DMS153 treated with DMSO at 0.1 percent for 48 hours (cell line): ENCODE measurements around the gene TUBG2.
A peak's percentile ranks its signal among the peaks of the same experiment; 100 is the strongest.

ENCODE experiments used
- DNase-seq: peaks from one replicate; lab custom pipeline; 2025; ENCODE audit not compliant: unreplicated experiment; lab: John Stamatoyannopoulos, UW

The TUBG2 gene

DNA sequence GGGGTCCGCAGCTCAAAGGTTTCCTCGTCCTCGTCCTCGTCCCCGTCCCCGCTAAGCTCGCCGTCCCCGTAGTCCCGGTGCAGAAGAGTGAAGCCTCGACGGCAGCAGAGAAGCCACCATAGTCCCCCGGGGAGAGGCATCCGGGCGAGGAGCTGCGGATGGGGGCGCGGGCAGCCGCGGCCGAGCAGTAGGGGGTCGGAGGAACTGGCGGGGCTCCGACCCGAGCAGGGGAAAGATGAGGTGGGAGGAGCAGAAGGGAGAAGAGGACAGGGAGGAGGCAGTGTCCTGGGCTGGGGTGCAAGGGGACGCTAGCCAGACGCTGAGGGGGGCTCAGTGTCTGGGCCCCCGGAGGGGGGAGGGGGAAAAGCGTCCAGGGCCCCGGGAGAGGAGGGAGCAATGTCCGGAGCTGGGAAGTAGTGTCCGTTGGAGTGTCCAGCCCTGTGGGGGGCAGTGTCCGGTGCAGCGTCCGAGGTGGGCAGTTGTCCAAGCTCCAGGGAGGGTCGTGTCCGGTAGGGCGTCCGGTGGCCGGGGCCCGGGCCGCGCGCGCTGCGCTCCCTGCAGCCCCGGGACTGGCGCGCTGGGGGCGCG is 17.4 kb downstream of the TUBG2 start, which contains the start of gene PLEKHH3:
Gene PLEKHH3, minus strand, starts transcription at position 571 of the 588 bp plus-strand sequence. Its CDS starts 431 bp downstream, at position 140.
- no peak for DNase-seq

- peak; percentile 98 for DNase-seq
Observed at GRCh38 chr17:42677012-42677857, 18.2 kb downstream of the TUBG2 start.

- DNase-seq, result peak; percentile 82
Observed at GRCh38 chr17:42677921-42678781, 19.1 kb downstream of the TUBG2 start.

- peak; percentile 50 for DNase-seq
Observed at GRCh38 chr17:42678951-42679491, 19.9 kb downstream of the TUBG2 start.

DNA sequence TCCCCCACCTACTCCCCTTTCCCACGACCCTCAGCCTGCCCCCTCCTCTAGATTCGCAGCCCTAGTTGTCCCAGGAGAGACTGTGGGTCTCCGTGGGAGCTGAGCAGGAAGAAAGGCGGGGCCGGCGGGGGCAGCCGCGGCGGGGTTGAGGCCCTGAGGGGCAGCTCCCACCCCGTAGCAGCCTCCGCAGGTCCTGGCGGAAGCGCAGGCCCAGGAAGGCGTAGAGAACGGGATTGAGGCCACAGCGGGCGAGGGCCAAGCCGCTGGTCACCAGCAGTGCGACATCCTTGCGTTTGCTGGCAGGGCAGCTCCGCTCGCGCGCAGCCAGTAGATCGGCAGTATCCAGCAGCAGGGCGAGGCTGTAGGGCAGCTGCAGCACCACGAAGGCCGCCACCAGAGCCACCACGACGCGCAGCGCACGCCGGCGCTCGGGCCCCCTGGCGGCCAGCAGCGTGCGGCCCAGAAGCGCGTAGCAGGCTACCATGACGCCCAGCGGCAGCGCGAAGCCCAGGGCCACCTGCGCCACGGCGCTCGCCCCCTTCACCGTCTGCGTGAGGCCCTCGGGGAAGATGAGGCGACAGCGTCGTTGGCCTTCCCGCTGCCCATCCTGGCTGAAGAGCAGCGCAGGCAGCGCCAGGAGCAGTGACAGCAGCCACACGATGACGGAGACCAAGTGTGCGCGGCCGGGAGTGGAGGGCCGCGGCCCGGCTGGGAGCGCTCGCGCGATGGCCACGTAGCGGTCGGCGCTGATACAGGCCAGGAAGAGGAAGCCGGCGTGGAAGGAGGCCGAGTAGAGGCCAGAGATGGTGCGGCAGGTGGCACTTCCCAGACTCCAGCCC is 20.6 kb downstream of the TUBG2 start:
- DNase-seq, result peak; percentile 76

- DNase-seq, result peak; percentile 26
Observed at GRCh38 chr17:42680331-42680808, 21.3 kb downstream of the TUBG2 start.

- peak; percentile 50 for DNase-seq
Observed at GRCh38 chr17:42681976-42682721, 23.1 kb downstream of the TUBG2 start, which contains the start of gene CNTNAP1. TSS of gene CNTNAP1 (plus strand) at chr17:42682531. CDS start at chr17:42682830, 299 bp downstream.

DNA sequence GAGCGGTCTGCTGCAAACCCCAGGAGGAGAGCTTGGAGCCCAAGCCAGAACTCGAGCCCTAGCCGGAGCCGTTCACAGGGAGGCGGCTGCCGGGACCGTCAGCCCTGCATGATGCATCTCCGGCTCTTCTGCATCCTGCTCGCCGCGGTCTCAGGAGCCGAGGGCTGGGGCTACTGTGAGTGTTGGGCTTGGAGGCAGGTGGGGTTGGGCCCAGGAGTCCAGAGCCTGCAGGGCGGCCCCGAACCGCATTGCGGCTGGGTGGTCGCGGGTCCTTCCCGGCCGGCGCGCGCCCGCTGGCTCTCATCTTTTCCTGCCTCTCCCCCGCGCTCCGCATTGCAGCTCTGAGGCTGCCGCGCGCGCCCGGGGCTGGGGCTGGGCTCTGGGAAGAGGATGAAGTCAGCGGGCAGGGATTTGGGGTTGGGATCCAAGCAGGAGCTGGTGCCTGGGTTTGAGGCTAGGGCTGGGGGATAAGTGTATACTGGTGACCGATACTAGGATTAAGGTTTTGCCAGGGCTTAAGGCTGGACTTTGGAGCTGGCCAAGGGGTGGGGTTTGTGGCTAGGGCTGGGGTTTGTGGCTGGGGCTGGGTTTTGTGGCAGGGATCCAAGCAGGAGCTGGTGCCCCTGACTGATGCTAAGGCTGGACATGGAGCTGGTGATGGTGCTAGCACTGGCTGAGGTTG is 23.8 kb downstream of the TUBG2 start:
- peak; percentile 50 for DNase-seq

- DNase-seq, result no peak
Observed at GRCh38 chr17:42683407-42684034, 24.4 kb downstream of the TUBG2 start.

- no peak for DNase-seq
Observed at GRCh38 chr17:42684929-42685556, 26.0 kb downstream of the TUBG2 start.

DNA sequence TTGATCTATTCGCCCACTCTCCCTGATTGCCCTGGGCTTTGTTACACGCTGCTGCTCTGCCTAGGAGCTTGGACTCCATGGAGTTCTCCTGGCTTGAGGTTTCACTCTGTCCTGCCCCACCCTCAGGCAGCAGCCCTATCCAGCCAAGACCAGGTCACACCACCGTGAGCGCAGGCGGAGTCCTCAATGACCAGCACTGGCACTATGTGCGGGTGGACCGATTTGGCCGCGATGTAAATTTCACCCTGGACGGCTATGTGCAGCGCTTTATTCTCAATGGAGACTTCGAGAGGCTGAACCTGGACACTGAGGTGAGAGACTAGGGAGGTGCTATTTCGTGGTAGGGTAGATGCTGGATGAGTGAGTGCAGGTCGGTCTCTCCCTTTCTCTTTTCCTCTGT is 26.7 kb downstream of the TUBG2 start:
- no peak for DNase-seq

DNA sequence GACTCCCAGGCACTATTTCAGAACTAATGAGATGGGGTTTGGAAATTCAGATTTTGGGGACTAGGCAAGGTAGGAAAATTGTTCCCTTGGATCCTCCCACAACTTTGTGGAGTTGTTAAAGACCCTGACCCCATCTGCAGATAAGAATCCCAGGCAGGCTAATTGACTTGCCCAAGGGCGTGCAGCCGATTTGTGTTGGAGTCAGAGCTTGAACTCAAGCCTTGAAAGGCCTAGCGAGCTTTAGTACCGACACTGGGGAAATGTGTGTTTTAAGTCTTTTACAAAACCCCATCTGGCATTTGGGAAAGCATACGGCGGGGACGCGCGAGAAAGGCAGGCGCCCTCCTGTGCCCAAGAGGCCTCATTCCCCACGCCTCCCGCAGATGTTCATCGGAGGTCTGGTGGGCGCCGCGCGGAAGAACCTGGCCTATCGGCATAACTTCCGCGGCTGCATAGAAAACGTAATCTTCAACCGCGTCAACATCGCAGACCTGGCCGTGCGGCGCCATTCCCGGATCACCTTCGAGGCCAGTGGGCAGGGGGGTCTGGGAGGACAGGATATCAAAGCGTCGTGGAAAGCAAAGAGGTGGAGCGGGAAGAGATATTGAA is 27.5 kb downstream of the TUBG2 start:
- DNase-seq, result no peak

DNA sequence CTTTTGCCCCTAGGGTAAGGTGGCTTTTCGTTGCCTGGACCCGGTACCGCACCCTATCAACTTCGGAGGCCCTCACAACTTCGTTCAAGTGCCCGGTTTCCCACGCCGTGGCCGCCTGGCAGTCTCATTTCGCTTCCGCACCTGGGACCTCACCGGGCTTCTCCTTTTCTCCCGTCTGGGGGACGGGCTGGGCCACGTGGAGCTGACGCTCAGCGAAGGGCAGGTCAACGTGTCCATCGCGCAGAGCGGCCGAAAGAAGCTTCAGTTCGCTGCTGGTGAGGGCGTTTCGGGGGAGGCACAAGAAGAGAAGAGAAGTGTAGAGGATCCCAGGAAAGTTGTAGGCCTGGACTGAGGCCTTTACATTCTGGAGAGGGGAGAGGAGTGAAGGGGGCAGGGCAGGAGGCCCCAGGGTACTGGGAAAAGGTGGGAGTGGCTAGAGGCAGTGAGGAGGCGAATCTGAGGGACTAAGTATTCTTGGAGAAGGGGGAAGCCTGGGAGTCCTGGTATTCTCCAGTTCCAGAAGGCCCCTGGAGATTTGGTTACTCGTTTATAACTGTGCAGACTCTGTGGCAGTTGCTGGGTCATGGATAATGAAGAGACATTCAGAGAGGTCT is 28.7 kb downstream of the TUBG2 start:
- DNase-seq, result no peak

DNA sequence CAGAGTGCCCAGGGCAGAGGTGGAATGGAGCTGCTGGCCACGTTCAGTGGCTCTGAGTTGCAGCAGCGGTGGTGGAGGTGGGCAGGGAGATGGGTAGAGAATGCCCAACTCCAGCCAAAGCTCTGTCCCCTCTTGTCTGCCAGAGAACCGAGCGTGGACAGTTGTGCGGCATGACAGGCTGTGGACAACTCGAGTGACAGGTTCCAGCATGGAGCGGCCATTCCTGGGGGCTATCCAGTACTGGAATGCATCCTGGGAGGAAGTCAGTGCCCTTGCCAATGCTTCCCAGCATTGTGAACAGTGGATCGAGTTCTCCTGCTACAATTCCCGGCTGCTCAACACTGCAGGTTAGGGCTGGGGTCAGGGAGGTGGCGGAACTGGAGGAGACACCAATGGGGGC is 31.5 kb downstream of the TUBG2 start:
- no peak for DNase-seq

GRCh38 chr17:42691021-42691545 is 32.0 kb downstream of the TUBG2 start:
- no peak for DNase-seq

GRCh38 chr17:42692489-42692888 is 33.4 kb downstream of the TUBG2 start:
- no peak for DNase-seq

- DNase-seq, result no peak
Observed at GRCh38 chr17:42694524-42694923, 35.4 kb downstream of the TUBG2 start.
